Retinal pigment epithelial cell (primary cell): ENCODE results near the gene GTF3C5.
"Not testable (repeated sequence)": the region's sequence is repeated elsewhere in the genome, so short reads cannot be mapped to it uniquely, and the experiment has no call there.

ENCODE experiments used
- DNase-seq: peaks from one replicate; pipeline ENCODE4 v3.0.0-alpha.2; 2010; ENCODE audit warnings: low read depth
- H3K4me3 ChIP-seq: 2 replicates; pipeline ENCODE4 v1.5.1; 2011; ENCODE audit warnings: mild to moderate bottlenecking, low read length, control low read depth, moderate library complexity
- TF ChIP-seq, protein P1 (sequence below): conservative IDR thresholded peaks from 2 replicates; pipeline ENCODE4 v1.5.1; 2011; ENCODE audit warnings: low read depth, low read length, control low read depth, inconsistent platforms

Gene GTF3C5

DNA sequence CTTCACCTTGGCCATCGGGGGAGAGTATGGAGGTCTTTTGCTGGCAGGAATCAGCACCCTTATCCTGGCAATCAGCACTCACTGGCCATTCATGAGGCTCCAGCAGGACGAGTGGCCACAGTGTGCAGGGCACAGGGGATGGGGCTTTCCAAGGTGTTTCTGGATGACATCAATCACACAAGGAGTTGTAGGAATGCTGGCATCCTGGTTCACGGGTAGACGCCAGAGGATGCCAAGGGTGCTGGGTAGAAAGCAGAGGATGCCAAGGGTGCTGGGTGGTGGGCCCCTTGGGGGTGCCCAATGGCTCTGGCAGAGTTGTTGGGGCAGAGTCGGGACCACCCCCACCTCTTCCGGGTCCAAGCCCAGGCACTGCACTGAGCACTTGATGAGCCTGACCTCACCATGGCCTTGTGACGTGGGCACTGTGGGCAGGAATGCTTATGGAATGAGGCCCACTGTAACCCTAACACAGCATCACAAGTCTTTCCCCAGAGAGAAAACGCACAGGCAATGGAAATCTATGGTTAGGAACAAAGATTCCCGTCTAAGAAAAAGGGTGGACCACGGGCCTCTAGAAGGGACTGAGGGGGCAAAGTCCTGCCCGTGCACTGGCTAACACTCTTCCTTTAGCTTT is 60.1 kb downstream of the GTF3C5 start:
- no peak for DNase-seq
- TF ChIP-seq, protein P1, sequence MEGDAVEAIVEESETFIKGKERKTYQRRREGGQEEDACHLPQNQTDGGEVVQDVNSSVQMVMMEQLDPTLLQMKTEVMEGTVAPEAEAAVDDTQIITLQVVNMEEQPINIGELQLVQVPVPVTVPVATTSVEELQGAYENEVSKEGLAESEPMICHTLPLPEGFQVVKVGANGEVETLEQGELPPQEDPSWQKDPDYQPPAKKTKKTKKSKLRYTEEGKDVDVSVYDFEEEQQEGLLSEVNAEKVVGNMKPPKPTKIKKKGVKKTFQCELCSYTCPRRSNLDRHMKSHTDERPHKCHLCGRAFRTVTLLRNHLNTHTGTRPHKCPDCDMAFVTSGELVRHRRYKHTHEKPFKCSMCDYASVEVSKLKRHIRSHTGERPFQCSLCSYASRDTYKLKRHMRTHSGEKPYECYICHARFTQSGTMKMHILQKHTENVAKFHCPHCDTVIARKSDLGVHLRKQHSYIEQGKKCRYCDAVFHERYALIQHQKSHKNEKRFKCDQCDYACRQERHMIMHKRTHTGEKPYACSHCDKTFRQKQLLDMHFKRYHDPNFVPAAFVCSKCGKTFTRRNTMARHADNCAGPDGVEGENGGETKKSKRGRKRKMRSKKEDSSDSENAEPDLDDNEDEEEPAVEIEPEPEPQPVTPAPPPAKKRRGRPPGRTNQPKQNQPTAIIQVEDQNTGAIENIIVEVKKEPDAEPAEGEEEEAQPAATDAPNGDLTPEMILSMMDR = no peak
- H3K4me3 ChIP-seq = no peak overlapping the region

DNA sequence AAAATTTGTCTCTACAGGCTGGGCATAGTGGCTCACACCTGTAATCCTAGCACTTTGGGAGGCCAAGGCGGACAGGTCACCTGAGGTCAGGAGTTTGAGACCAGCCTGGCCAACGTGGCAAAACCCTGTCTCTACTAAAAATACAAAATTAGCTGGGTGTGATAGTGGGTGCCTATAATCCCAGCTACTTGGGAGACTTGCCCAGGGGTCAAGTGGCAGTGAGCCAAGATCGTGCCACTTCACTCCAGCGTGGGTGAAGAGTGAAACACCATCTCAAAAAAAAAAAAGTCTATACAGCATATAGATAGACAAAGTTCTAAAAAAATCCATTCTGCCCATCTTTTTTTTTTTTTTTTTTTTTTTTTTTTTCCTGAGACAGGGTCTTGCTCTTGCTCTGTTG is 63.6 kb downstream of the GTF3C5 start:
- not testable (repeated sequence) for DNase-seq, H3K4me3 ChIP-seq

DNA sequence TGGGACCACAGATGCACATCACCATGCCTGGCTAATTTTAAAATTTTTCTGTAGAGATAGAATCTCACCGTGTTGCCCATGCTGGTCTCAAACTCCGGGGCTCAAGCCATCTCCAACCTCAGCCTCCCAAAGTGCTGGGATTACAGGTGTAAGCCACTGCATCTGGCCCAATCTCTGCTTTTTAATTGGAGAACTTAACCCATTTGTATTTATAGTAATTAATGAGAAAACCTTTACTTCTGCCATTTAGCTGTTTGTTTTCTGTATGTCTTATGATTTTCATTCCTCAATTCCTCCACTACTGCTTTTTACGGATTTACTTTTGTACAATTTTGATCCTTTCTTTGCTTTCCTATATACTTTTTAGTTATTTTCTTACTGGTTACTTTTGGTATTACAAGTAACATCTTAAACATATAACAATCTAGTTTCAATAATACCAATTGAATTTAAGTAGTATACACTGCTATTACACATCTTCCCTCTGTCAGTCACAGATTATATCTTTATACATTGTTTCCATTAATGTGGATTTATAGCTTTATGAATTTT is 64.1 kb downstream of the GTF3C5 start:
- no peak for DNase-seq
- H3K4me3 ChIP-seq = no peak overlapping the region
- TF ChIP-seq, protein P1 = no peak

DNA sequence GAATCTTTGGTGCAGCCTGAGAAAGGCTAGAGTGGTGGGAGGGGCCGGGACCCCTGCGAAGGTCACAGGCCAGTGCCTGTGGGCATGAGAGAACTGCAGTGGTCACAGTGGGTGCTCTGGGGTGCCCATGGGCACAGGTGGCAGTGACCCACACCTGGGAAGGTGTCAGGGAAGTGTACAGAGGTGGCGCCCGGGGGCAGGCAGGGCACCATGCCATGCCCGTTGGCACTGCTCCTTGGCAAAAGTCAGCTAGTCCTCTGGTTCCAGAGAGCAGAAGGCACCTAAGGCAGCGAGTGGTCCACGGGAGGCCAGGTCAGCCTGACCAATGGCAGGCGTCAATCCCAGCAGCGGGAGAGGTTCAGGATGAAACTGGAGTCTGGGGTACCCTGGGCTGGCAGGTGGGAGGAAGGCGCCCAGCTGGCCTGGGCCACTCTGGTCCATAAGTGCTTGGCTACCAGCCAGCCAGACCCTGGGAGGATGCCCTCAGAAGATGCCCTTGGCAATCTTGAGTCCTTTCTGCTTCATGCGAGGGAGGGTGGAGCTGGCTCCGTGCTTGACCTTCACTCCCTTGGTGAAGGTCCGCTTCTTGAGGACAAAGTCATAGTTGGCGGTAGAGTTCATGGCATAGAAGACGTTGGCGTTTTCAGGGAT is 67.4 kb downstream of the GTF3C5 start:
- TF ChIP-seq, protein P1 = no peak
- DNase-seq = no peak

DNA sequence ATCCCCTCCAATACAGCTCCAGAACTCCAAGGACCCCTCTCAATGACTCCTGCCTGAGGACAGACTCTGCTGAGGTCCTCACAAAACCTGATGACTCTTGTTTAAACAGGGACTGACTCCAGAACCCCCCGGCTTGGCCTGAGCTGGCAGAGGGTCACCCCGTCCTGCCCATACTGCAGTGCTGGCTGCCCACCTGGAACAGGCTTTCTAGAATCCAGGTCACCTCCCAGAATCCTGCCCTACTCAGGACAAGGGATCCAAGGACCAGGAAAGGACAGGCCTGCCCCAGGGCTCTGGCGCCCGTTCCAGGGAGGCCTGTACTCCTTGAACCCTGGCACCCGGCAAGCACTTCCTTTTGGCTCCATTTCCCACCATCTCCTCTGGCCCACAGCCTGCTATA is 68.1 kb downstream of the GTF3C5 start:
- DNase-seq = no peak
- no peak overlapping the region for H3K4me3 ChIP-seq
- TF ChIP-seq, protein P1 = no peak

More for the DNA sequence above, 67.4 kb downstream of the GTF3C5 start:
- H3K4me3 ChIP-seq = no peak overlapping the region

DNA sequence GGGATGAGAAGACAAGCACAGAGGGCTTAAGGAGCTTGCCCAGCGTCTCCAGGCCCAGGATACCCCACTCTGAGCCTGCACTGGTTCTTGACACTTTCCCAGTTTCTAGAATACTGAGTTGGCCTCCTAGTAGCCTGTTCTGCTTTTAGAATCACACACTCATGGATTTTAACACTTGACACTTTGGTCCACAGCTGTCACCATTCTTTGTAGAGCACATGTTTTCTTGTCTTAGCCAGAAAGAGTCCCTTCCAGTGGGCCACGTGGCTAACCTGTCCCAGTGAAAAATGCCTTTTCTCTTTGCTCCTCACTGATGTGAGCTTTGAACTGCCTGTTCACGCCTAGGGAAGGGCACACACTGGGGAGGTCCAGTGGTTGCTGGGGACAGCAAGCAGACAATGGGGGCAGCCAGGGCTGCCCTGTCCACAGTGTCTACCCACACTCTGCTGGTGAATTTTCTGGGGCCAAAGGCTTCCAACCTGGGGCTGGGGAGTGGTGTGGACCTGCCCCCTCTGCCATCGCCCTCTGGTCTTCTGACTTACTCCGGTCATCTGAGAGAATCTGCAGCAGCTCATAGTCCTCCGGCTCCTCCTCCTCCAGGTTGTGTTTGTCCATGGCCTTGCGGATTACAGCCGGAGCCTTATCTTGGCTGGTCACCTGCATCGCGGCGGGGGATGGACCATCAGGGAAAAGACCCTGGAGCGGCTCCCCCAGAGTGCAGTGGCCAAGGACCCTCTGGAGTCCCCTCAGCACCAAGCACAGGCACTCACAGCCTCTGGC is 69.1 kb downstream of the GTF3C5 start:
- H3K4me3 ChIP-seq = no peak overlapping the region
- DNase-seq = no peak
- TF ChIP-seq, protein P1 = no peak

DNA sequence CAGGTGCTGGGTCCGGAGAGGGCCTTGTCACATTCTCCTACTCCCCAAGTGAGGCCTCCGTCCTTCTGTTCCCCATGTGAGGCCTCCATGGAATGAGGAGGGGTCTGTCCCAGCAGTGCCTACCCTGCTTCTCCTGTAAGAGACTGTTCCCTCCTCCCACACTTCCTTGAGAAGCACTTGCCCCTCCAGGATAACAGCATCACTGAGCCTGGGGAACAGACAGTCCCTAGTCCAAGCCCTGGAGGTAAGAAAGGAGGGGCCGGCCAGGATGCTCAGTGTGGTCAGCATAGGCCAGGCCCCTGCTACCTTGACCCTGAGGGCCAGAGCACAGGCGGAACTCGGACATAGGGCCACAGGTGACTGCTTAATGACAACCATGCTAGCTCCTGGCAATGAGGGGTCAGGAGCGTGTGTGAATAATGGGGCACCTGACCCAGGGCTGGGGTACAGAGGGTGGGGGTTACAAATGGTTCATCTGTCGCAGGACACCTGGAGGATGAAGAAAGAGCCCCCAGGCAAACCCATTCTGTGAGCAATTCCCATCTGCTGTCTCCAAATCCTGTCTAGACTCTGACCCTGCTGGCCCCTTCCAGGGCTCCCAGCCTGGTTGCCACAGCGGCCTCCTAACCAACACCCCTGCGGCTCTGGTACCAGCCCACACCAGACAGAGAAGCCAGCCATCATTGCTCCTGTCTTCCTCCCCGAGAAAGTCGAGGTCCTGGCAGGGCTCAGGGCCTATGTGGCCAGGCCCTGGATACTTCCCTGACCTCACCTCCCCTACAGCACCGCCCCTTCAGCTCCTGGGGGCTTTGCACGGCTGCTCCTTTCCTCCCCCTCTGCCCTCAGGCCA is 69.9 kb downstream of the GTF3C5 start:
- no peak for DNase-seq
- TF ChIP-seq, protein P1 = no peak
- no peak overlapping the region for H3K4me3 ChIP-seq
